GM18498 (cell line): ENCODE data around the gene ABCB1.
A peak's percentile ranks its signal among the peaks of the same experiment; 100 is the strongest.
"Not testable (repeated sequence)": the region's sequence is repeated elsewhere in the genome, so short reads cannot be mapped to it uniquely, and the experiment has no call there.

Experiments used
- ATAC-seq: cut with Tn5 transposase; IDR thresholded peaks from one replicate; pipeline ENCODE4 v1.9.1; 2021; ENCODE audit warnings: mild to moderate bottlenecking, moderate library complexity; ENCODE audit not compliant: unreplicated experiment

ABCB1 gene

GRCh38 chr7:87474533-87475358, 125.9 kb downstream of the ABCB1 start:
- peak; percentile 66 for ATAC-seq

DNA sequence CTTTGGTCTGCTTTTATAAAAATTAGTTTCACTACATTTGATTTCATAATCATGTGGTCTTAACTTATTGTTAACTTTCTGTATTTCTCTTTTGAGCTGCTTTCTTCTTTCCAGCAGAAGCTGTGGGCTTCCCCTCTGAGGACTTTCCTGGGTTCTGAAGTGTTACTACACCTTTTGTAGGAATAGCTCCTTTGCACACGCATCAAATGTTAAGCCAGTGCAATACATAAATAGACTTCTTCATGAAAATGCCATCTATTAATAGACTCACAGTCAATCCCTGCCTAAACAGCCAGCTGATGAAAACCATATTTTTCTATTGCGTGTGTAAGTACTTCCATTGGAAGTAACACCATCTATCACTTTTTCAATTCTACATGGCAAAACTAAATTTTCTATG, 126.7 kb downstream of the ABCB1 start:
- ATAC-seq, result no peak

DNA sequence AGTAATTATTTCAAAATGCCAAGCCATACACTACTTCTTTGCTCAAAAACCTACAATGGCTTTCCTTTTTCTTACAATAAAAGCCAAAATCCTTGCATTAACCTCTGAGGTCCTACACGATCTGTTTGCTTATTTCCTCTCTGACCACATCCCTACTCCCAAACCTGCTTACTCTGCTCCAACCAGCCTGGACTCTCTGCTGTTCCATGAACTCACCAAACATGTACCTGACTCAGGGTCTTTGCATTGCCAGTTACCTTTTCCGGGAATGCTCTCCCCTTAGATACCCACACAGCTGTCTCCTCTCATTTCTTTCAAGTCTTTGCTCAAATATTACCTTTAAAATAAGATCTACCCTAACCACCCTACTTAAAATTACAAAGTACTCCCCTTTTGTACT, 127.5 kb downstream of the ABCB1 start:
- ATAC-seq, result no peak

GRCh38 chr7:87471473-87471872, 129.2 kb downstream of the ABCB1 start:
- ATAC-seq, result no peak

DNA sequence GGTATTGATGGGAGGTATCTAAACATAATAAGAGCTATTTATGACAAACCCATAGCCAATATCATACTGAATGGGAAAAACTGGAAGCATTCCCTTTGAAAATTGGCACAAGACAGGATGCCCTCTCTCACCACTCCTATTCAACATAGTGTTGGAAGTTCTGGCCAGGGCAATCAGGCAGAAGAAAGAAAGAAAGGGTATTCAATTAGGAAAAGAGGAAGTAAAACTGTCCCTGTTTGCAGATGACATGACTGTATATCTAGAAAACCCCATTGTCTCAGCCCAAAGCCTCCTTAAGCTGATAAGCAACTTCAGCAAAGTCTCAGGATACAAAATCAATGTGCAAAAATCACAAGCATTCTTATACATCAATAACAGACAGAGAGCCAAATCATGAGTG, 131.5 kb downstream of the ABCB1 start:
- ATAC-seq, result not testable (repeated sequence)

GRCh38 chr7:87465534-87465880, 135.2 kb downstream of the ABCB1 start:
- ATAC-seq, result not testable (repeated sequence)

DNA sequence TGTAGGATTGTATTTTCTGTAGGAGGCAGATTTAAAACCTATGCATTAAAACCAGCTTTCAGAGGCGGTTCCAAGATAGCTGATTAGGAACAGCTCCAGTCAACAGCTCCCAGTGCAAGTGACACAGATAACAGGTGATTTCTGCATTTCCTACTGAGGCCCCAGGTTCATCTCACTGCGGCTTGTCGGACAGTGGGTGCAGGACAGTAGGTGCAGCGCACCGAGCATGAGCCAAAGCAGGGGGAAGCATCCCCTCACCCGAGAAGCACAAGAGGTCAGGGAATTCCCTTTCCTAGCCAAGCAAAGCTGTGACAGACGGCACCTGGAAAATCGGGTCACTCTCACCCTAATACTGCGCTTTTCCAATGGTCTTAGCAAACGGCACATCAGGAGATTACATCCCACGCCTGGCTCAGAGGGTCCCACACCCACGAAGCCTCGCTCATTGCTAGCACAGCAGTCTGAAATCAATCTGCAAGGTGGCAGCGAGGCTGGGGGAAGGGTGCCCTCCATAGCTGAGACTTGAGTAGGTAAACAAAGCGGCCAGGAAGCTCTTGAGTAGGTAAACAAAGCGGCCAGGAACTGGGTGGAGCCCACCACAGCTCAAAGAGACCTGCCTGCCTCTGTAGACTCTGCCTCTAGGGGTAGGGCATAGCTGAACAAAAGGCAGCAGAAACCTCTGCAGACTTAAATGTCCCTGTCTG, 135.7 kb downstream of the ABCB1 start:
- ATAC-seq, result not testable (repeated sequence)

DNA sequence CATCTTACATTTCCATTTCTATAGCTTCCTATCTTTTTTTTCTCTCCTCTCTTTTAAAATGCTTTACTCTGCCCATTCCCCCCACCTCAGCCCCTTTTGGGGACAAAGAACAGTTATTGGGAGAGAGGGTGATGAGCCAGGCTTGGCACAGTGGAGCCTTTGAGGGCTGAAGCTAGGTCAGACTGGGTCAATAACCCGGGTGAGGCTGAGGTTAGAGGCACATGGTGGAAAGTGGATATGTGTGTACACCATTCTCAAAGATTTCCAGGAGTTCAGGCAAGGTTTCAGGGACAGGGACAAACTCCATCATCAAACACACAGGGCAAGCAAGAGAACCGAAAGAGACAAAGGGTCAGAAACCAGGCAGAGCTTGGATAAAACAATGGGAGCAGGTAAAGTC, 136.7 kb downstream of the ABCB1 start:
- no peak for ATAC-seq

GRCh38 chr7:87460444-87460843, 140.2 kb downstream of the ABCB1 start:
- ATAC-seq, result not testable (repeated sequence)

- no peak for ATAC-seq
Observed at GRCh38 chr7:87459941-87460340, 140.7 kb downstream of the ABCB1 start.

- no peak for ATAC-seq
Observed at GRCh38 chr7:87458148-87458547, 142.5 kb downstream of the ABCB1 start.

- ATAC-seq, result no peak
Observed at GRCh38 chr7:87456247-87456646, 144.4 kb downstream of the ABCB1 start.
